GM18517 (cell line): Measurements from ENCODE around the gene TECPR1.

ENCODE experiments used
- ATAC-seq: cut with Tn5 transposase; IDR thresholded peaks from one replicate; pipeline ENCODE4 v1.9.1; 2021; ENCODE audit warnings: mild to moderate bottlenecking, moderate library complexity; ENCODE audit not compliant: unreplicated experiment

TECPR1 gene

GRCh38 chr7:98251601-98252424 lies at the start of gene TECPR1:
TSS of gene TECPR1 (minus strand) at chr7:98252232. CDS start at chr7:98246146, 6,086 bp downstream.
- ATAC-seq: peak; percentile 95

- ATAC-seq: no peak
Measured at GRCh38 chr7:98300595-98301372, 48.8 kb upstream of the TECPR1 start.

GRCh38 chr7:98297626-98298286 lies 45.7 kb upstream of the TECPR1 start:
- no peak for ATAC-seq

GRCh38 chr7:98296833-98297232 lies 44.8 kb upstream of the TECPR1 start:
- no peak for ATAC-seq

- ATAC-seq: no peak
Measured at GRCh38 chr7:98295467-98296192, 43.6 kb upstream of the TECPR1 start.

GRCh38 chr7:98294798-98295382 lies 42.9 kb upstream of the TECPR1 start:
- ATAC-seq: no peak

- no peak for ATAC-seq
Measured at GRCh38 chr7:98294326-98294725, 42.3 kb upstream of the TECPR1 start.

GRCh38 chr7:98293746-98294145 lies 41.7 kb upstream of the TECPR1 start:
- ATAC-seq: no peak

GRCh38 chr7:98293265-98293664 lies 41.2 kb upstream of the TECPR1 start:
- no peak for ATAC-seq

- ATAC-seq: no peak
Measured at GRCh38 chr7:98291717-98292116, 39.7 kb upstream of the TECPR1 start.

GRCh38 chr7:98289333-98289875 lies 37.4 kb upstream of the TECPR1 start:
- ATAC-seq: no peak

GRCh38 chr7:98288064-98288823 lies 36.2 kb upstream of the TECPR1 start:
- ATAC-seq: no peak

GRCh38 chr7:98287486-98287959 lies 35.5 kb upstream of the TECPR1 start:
- ATAC-seq: no peak

GRCh38 chr7:98286701-98287485 lies 34.9 kb upstream of the TECPR1 start:
- ATAC-seq: no peak

GRCh38 chr7:98286093-98286539 lies 34.1 kb upstream of the TECPR1 start:
- no peak for ATAC-seq

- no peak for ATAC-seq
Measured at GRCh38 chr7:98285157-98286092, 33.4 kb upstream of the TECPR1 start.

- ATAC-seq: no peak
Measured at GRCh38 chr7:98284335-98285036, 32.5 kb upstream of the TECPR1 start.
